A549 treated with ZK216348 at 1 μM for 4 hours (cell line): ENCODE results near the gene CLRN1. TPM values are rescaled to one million over a fixed set of nuclear protein-coding genes. Genes with fewer than 3 reads are reported as not detected.

Experiments used
- total RNA-seq: library from RNA; stranded (reverse); fragments of 200-300 nt; extraction: Qiagen RNA extraction; gene quantifications from 5 replicates; pipeline ENCODE4 v1.2.3, GENCODE V29; 2022; ENCODE audit warnings: low read depth

Gene CLRN1
- total RNA-seq: not detected in 5 replicates

DNA sequence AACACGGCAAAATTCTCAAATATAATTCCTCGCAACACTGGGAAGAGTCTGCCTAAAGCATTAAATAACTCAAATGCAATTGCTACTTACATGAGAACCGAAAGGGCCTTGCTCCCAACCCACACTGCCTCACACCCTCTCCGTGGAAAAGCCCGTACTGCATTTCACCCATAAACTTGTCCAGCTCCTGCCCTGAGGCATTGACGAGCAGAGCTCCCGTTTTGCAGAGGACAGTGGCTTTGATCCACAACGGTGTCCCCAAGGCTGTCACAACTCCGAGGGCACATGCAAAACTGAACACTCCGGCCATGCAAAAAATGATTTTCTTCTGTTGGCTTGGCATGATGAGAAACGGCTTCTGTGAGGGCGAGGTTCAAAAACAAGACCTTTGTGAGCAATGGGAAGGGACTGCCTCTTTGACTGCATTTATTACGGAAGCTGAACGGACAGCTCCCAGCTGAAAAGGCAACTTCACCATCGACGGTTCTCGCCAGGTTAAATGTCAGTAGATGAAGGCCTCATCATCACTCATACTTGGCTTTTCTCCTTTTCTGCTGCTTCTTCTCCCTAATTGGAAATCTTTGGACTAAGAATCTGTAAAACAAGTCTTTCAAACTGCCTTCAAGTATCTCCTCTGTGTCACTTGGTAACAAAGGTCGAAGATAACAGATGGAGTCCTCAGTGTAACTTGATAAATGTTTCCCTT is at the start of gene CLRN1:
CLRN1 (minus strand) TSS at position 362 of the 706 bp plus-strand sequence; CDS start at position 343, 19 bp downstream.

DNA sequence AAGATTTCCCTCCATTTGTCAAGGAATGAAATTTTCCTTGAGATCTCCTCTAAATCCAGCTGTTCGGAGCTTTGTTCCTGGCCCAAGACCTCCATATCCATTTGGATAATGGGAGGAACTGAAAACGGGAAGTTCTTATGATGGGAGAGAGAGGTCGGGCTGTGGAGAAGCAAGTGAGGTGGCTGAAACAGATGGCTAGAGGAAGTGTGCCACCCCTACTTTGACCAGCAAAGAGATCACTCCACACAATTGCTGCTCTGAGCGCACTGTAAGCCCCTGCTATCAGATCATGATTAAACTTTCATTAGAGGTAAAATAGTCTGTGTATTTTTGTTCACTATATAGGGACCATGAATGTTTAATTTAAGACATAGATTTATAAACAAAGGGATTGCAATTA is 67.2 kb downstream of the CLRN1 start, which contains the start of gene MINDY4B:
MINDY4B (minus strand) TSS at position 101 of the 400 bp plus-strand sequence; CDS start at position 101, 0 bp downstream.

Other genes starting within 250 kb of the CLRN1 start
- gene SIAH2, start 209.6 kb downstream of the CLRN1 start, total RNA-seq: 15.6 to 19.8 TPM (median 17.8 TPM) in 5 replicates
- not detected in 5 replicates for gene MINDY4B, start 67.3 kb downstream of the CLRN1 start, total RNA-seq
- gene MED12L, start 112.9 kb upstream of the CLRN1 start, total RNA-seq: 0.30 to 1.2 TPM (median 0.53 TPM) in 5 replicates
- gene GPR171, start 230.5 kb upstream of the CLRN1 start, total RNA-seq: not detected in 5 replicates